ENCODE data around the gene SEC24A. TPM values are rescaled to one million over a fixed set of nuclear protein-coding genes. Genes with fewer than 3 reads are reported as not detected.
A peak's percentile ranks its signal among the peaks of the same experiment; 100 is the strongest.
"Not testable (repeated sequence)": the region's sequence is repeated elsewhere in the genome, so short reads cannot be mapped to it uniquely, and the experiment has no call there.

SEC24A gene
- total RNA-seq, 1 experiment from 2014 or later: 23.3 TPM

DNA sequence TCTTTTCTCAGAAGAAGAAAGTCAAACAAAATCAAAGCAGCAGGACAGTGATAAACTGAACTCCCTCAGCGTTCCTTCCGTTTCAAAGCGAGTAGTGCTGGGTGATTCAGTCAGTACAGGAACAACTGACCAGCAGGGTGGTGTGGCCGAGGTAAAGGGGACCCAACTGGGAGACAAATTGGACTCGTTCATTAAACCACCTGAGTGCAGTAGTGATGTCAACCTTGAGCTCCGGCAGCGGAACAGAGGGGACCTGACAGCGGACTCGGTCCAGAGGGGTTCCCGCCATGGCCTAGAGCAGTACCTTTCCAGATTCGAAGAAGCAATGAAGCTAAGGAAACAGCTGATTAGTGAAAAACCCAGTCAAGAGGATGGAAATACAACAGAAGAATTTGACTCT lies 92.5 kb downstream of the SEC24A start:
- DNase-seq (ENCODE audit: low spot score): no peak

DNA sequence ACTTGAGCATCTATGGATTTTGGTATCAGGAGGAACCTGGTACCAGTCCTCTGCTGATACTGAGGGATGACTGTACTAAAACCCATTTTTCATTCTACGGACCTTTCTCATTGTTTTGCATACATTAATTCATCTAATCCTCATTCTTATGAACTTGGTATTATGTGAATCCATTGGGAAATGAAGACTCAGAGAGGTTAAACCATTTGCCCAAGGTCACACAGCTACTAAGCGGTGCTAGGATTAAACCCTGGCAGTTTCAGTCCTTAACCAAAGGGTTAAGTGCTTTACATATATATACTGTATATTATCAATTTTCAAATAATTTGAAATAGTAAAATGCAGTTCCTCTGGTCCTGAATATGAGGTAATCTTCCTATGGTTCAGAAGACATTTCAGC lies 93.5 kb downstream of the SEC24A start:
- no peak for DNase-seq (ENCODE audit: low spot score)

DNA sequence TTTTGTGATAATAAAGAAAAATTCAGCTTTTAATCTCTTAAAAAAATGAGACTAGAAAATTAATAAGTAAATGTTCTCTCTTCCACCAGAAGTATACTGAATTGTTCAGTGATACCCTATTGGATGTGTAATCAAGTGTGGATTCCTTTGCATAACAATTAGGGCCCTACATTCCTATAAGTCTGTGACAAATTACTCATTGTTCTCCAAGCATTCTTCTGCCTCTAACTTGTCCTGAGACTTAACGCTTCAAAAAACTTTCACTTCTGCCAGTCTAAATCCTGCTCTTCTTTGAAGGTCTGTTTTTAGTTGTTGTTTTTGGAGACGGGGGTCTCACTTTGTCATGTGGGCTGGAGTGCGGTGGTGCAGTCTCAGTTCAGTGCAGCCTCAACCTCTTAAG lies 100.8 kb downstream of the SEC24A start:
- no peak for DNase-seq (ENCODE audit: low spot score)

DNA sequence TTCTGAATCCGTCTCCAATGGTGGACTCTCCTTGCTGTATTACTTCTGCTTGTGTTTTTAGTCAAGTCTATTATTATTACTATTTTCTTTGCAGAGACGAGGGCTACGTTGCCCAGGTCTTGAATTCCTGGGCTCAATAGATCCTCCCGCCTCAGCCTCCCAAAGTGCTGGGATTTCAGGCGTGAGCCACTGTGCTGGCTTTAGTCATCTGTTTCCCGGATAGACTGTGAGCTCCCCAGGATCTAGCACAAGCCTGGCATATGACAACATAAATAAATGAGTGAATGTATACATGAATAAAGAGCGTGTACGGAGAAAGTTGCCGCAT lies 109.6 kb downstream of the SEC24A start:
- DNase-seq (ENCODE audit: low spot score): no peak

DNA sequence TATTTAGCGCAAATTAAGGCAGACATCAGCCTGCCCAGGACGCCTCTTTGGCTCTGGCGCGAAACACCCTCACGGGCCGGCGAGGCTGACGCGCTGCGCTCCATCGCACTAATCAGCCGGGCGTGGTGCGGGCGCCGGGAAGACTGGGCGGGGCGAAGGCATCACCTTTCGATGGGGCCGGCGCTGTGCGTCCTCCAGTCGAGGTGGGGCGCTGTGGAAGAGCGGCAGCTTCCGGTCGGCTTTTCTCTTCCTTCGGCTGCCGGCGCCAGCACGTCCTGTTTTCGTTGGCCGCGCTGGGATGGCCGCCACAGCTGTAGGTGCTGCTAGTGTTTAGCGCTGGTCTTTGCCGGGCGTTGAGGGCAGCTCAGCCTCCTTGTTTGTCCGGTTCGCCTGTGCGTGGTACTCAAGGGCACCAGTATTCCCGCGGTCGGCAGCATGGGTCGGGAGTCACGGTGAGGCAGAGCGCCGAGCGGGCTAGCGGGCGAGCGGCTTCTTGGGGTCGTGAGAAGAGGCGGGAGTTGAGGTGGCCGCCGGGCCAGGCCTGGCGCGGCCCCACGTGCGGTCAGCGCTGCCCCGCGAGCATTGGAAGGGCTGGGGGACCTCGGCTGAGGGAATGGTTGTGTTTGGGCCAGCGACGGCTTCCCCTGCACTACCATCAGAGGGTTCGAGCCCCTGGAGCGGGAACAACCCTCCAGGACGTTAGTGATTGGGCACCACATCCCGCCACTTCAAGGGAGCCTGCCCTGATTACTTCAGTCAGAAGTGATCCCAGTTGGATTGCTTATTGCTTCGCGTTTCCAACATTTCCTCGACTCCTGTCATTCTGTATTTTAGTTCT lies 110.1 kb downstream of the SEC24A start, which contains the start of gene DDX46:
Gene DDX46, plus strand, starts transcription at position 276 of the 838 bp plus-strand sequence. Its CDS starts 160 bp downstream, at position 436.
- peak; percentile 93 for DNase-seq (ENCODE audit: low spot score)

DNA sequence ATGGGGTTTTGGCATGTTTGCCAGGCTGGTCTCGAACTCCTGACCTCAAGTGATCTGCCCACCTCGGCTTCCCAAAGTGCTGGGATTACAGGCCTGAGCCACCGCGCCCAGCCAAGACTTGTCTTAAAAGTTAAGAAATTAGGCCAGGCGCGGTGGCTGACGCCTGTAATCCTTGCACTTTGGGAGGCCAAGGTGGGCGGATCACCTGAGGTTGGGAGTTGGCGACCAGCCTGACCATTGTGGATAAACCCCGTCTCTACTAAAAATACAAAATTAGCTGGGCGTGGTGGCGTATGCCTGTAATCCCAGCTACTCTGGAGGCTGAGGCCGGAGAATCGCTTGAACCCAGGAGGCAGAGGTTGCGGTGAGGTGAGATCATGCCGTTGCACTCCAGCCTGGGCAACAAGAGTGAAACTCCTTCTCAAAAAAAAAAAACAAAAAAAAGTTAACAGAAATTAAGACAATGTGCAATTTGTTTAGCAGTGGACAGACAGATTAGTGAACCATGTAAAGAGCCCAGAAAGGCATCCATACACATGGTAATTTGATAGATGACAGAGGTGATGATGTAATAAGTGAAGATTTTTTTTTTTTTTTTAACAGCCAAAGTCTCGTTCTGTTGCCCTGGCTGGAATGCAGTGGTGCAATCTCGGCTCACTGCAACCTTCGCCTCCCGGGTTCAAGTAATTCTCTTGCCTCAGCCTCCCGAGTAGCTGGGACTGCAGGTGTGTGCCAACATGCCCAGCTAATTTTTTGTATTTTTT lies 119.1 kb downstream of the SEC24A start:
- not testable (repeated sequence) for DNase-seq (ENCODE audit: low spot score)

DNA sequence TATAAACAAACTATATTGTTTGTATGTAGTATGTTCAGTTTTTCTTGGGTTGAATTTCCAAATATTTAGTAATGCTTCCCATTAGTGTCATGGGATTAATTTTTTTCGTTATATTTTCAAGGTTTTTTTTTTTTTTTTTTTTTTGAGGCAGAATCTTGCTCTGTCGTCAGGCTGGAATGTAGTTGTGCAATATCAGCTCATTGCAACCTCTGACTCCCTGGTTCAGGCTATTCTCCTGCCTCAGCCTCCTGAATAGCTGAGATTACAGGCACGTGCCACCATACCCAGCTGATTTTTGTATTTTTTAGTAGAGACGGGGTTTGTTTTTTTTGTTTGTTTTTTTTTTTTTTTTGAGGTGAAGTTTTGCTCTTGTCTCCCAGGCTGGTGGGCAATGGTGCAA lies 120.6 kb downstream of the SEC24A start:
- DNase-seq (ENCODE audit: low spot score): no peak

DNA sequence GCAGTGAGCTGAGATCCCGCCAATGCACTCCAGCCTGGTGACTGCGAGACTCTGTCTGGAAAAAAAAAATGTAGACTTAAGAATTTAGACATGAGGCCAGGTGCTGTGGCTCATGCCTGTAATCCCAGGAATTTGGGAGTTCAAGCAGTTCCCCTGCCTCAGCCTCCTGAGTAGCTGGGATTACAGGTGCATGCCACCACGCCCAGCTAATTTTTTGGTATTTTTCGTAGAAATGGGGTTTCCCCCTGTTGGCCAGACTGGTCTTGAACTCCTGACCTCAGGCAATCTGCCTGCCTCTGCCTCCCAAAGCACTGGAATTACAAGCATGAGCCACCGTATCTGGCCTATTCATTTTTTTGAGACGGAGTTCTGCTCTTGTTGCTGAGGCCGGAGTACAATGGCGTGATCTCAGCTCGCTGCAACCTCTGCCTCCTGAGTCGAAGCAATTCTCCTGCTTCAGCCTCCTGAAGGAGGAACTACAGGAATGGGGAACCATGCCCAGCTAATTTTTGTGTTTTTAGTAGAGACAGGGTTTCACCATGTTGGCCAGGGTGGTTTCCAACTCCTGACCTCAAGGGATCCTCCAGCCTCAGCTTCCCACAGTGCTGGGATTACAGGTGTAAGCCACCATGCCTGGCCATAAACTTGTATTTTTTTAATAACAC lies 124.0 kb downstream of the SEC24A start:
- DNase-seq (ENCODE audit: low spot score): no peak

DNA sequence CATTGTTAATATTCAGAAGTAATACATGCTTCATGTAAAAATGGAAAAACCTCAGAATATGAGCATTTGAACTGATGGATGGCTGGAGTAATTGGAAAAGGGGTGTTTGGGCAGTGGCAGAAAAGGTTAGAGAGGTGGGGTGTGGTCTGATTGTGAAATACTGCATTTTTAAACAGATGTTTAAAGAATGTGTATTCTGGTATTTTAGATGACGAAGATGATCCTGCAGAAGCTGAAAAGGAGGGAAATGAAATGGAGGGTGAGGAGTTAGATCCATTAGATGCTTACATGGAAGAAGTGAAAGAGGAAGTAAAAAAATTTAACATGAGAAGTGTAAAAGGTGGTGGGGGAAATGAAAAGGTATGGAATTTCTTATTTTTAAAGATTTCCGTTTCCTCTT lies 128.8 kb downstream of the SEC24A start:
- no peak for DNase-seq (ENCODE audit: low spot score)

Other genes with a start within 250 kb of the SEC24A start
- 83.0 and 87.8 TPM in 2 replicates for gene CDKN2AIPNL, start 236.9 kb upstream of the SEC24A start, total RNA-seq (2014; rRNA removed; shearing (Covaris generic))
- 17.9 and 18.1 TPM in 2 replicates for gene JADE2, start 123.1 kb upstream of the SEC24A start, total RNA-seq (2014; rRNA removed; shearing (Covaris generic))
- gene SAR1B, start 16.0 kb upstream of the SEC24A start, total RNA-seq (2014; rRNA removed; shearing (Covaris generic)): 62.9 and 101 TPM in 2 replicates
- 24.1 and 34.0 TPM in 2 replicates for gene CAMLG, start 89.8 kb downstream of the SEC24A start, total RNA-seq (2014; rRNA removed; shearing (Covaris generic))
- 28.4 and 31.5 TPM in 2 replicates for gene DDX46, start 110.0 kb downstream of the SEC24A start, total RNA-seq (2014; rRNA removed; shearing (Covaris generic))
- 28.5 and 41.4 TPM in 2 replicates for gene C5orf24, start 197.2 kb downstream of the SEC24A start, total RNA-seq (2014; rRNA removed; shearing (Covaris generic))
- gene TXNDC15, start 225.6 kb downstream of the SEC24A start, total RNA-seq (2014; rRNA removed; shearing (Covaris generic)): 107 and 129 TPM in 2 replicates